Activated CD8-positive, alpha-beta memory T cell treated with anti-CD3 and anti-CD28 coated beads, Interleukin-2, amount 50 U/mL, for 1 hour (primary cell): ENCODE measurements around the gene LECT2.

Experiments used
- DNase-seq: peaks from one replicate; pipeline ENCODE4 v3.0.0-alpha.2; 2020; ENCODE audit errors: extremely low read depth

Gene LECT2

GRCh38 chr5:135978993-135979392 lies 24.2 kb upstream of the LECT2 start:
- no peak for DNase-seq

- DNase-seq = no peak
Observed at GRCh38 chr5:135978212-135978631, 23.4 kb upstream of the LECT2 start.

- no peak for DNase-seq
Observed at GRCh38 chr5:135977375-135977928, 22.7 kb upstream of the LECT2 start.

- DNase-seq = no peak
Observed at GRCh38 chr5:135976216-135976615, 21.4 kb upstream of the LECT2 start.

GRCh38 chr5:135975122-135975521 lies 20.3 kb upstream of the LECT2 start:
- no peak for DNase-seq

GRCh38 chr5:135974021-135974600 lies 19.3 kb upstream of the LECT2 start:
- no peak for DNase-seq

- DNase-seq = no peak
Observed at GRCh38 chr5:135973323-135974020, 18.7 kb upstream of the LECT2 start.

- DNase-seq = no peak
Observed at GRCh38 chr5:135971701-135972100, 16.9 kb upstream of the LECT2 start.

- DNase-seq = no peak
Observed at GRCh38 chr5:135966790-135967189, 12.0 kb upstream of the LECT2 start.

- DNase-seq = no peak
Observed at GRCh38 chr5:135966165-135966564, 11.4 kb upstream of the LECT2 start.

GRCh38 chr5:135965504-135965903 lies 10.7 kb upstream of the LECT2 start:
- no peak for DNase-seq

- no peak for DNase-seq
Observed at GRCh38 chr5:135964670-135965320, 10.0 kb upstream of the LECT2 start.

- no peak for DNase-seq
Observed at GRCh38 chr5:135955525-135955924, 742 bp upstream of the LECT2 start.

- no peak for DNase-seq
Observed at GRCh38 chr5:135953850-135954249, 933 bp downstream of the LECT2 start.

GRCh38 chr5:135952683-135953082 lies 2.1 kb downstream of the LECT2 start:
- no peak for DNase-seq

- DNase-seq = no peak
Observed at GRCh38 chr5:135951807-135952206, 3.0 kb downstream of the LECT2 start.

- no peak for DNase-seq
Observed at GRCh38 chr5:135951257-135951656, 3.5 kb downstream of the LECT2 start.

GRCh38 chr5:135950611-135951010 lies 4.2 kb downstream of the LECT2 start:
- DNase-seq = no peak

- DNase-seq = no peak
Observed at GRCh38 chr5:135944967-135945560, 9.7 kb downstream of the LECT2 start.

- no peak for DNase-seq
Observed at GRCh38 chr5:135944564-135944963, 10.2 kb downstream of the LECT2 start.

GRCh38 chr5:135942202-135942771 lies 12.5 kb downstream of the LECT2 start:
- no peak for DNase-seq

- DNase-seq = no peak
Observed at GRCh38 chr5:135941711-135942110, 13.1 kb downstream of the LECT2 start.
